ENCODE data around the gene SOX9. TPM values are rescaled to one million over a fixed set of nuclear protein-coding genes. Genes with fewer than 3 reads are reported as not detected.

The SOX9 gene
- total RNA-seq, 1 experiment from 2014 or later, result 43.0 TPM

- no peak for DNase-seq (ENCODE audit: low read depth)
Measured at GRCh38 chr17:72158895-72159885, 38.4 kb downstream of the SOX9 start.

- no peak for DNase-seq (ENCODE audit: low read depth)
Measured at GRCh38 chr17:72162569-72162968, 41.7 kb downstream of the SOX9 start.

- DNase-seq (ENCODE audit: low read depth), result no peak
Measured at GRCh38 chr17:72163474-72163873, 42.7 kb downstream of the SOX9 start.

DNA sequence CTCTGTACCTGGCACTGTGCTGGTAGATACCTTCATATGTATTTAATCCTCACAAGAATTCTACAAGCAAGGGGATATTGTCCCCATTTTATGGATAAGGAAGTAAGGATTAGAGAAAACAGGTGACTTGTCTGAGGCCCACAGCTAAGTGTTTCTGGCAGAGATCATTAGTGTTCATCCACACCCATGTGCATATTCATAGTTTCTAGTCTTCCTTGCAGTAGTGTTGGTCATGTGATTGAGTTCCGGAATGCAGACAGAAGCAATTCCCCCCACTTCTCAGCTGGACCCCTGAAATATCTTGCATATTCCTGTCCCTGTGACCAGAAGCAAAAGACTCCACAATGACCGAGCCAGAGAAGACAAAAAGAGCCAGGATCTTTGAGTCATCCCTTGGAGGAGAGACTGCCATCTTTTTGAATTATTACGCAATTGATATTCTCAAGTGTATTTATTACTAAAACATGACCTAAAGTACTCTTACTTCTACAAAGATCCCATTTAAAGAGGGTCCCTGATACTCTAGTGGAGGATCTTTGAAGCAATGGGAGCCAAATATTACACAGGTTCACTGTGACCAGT lies 43.4 kb downstream of the SOX9 start:
- DNase-seq (ENCODE audit: low read depth), result no peak

DNA sequence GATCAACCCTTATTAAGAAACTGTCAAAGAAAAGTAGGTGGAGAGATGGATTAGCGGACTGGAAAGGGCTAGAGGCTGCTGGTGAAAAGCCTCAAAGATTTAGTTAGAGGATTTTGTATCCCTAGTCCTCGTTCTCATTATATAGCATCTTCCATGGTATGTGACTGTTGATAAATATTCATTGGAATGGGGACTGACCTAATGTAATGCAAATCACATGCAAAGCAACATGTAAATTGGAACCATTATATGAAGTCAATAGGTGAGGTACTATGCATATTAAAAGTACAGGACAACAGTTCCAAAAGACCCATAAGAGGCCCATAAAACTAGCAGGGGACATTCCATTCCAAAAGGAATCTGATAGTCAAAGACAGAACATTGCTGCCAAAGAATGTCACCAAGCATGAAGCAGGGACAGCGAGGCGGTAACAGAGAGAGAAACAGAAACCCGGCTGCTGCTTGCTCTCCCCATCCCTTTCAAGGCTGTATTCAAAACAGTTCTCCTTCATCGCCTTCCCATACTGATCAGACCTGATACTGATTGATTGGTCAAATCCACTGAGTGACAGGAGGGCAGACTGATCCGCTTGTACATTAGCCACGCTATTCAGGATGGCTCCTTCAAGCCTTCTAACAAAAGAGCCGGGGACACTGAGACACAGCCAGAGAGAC lies 44.5 kb downstream of the SOX9 start:
- no peak for DNase-seq (ENCODE audit: low read depth)

DNA sequence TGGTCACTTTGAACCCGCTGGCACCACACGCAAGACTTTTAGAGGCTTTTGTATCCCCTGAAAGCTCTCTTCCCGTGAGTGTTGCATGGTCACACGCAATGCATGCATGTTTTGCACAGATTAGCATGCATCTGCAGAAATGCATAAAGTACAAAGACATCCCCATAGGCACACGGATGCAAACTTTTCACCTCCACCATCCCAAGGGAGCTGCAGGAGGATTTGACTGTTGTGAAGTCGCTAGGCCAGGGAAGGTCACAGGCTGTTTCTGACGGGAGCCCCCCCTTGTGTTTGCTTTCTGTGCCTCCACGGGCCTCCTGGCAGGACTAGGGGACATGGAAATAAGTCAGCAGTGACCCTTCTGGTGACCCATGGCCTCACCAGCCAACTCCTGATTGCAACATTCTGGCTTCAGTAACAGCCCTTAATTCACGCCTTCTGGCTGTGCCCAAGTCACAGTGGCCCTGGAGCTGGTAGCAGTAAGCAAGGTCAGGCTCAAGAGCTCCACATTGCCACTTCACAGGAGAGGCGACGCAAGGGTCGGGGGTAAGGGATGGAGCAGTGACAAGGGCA lies 45.1 kb downstream of the SOX9 start:
- no peak for DNase-seq (ENCODE audit: low read depth)

DNA sequence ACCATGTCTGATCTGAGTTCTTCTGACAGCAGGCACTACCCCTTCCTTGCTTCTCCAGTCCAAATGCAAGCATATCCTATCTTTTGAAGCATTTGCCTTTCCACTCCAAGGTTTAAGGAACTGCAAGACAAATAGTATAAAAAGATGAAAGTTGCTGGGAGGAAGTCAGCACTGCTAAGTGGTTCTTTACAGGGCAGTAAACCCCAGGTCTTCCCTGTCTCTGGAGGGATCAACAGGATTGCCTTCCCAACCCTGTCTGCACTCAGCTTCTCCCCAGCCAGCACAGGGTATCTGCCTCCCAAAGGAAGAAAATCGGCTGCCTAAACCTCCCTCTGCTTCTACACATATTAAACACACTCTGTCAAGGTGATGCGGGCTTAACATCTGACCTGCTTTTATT lies 46.8 kb downstream of the SOX9 start:
- DNase-seq (ENCODE audit: low read depth), result no peak

DNA sequence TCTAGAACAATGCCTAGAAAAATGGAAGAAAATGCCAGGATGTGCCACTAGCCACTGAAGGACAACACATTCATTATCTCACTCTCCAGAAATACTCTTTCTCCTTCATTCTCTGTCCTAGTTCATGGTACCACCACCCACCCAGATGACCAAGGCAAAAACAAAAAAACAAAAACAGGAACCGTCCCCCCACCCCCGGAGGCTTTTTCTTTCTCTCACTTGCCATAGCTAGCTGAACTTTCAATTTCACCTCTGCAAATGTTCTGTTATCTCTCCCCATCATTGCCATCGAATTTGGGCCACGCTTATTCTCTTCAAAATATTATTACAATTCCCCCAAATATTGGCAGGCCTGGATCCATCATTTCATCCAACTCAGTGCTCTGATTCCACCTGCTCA lies 49.0 kb downstream of the SOX9 start:
- DNase-seq (ENCODE audit: low read depth), result no peak

DNA sequence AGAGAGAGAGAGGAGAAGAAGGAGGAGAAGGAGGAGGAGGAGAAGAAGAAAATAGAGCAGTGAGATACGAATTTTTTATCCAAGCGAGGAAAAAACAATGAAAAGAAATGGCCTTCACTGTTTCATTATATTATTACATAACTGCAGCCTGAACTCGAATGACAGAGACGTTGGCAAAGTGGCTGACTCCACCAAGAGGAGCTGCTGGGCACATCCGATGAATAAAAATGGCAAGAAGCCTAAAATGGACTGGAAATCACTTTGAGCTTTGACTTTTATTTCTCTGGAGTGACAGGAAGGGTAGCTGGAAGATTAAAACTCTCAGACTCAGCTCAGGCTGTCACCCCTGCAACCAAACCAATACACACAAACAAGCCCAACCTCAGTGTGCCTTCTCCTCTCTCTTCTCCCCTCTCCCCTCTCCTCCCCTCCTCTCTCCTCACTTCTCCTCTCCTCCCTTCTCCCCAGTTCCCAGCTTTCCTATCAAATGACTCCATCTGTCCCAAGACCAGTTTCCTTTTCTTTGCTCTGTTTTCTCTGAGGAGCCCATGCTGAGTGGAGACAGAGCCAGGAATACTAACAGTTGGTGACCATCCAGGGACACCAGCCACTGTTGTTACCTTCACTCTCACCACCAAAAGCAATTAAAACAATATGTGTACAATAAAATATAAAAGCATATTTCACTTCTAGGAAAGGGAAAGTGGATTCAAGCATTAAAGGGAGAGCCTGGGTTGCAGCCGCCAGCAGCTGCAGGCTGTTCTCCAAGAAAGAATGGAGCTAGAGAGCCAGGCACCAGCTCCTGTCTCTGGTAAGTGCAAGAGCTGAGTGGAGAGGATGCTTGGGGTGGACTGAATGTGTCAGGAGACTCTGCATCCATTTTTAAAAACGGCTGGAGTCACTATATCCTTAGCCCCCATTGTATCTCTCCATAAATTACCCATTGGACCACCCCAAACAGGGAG lies 51.2 kb downstream of the SOX9 start:
- no peak for DNase-seq (ENCODE audit: low read depth)

DNA sequence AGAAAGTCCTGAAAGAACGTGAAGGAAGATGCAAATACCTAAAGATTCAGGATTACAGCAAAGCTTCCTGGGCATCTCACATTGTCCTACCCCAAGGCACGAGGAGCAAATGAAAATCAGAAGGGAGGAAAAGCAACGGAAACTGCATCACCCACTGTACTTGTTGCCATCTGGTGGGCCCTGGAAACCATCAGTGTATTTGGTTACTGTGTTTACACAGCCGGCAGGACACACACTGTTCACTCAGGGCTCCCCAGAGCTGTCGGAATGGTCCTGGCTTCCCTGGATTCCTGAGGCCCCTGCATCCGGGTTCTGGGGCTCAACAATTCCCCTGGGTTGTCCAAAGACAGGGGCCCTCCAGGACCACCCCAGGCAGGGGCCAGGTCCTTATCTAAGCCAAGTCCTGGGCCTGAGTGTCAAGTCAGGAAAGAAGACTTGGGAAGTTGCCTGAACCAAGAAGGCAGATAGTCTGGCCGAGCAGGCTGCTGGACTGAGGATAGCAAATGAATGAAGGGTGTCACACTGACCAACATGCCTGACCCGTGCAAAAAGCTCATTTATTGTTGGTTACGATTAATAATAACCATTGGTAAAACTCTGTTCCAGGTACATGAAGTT lies 52.8 kb downstream of the SOX9 start:
- no peak for DNase-seq (ENCODE audit: low read depth)

GRCh38 chr17:72175263-72175662 lies 54.4 kb downstream of the SOX9 start:
- DNase-seq (ENCODE audit: low read depth), result no peak
